ENCODE results near the gene CMIP. TPM values are rescaled to one million over a fixed set of nuclear protein-coding genes. Genes with fewer than 3 reads are reported as not detected.

The CMIP gene
- polyA plus RNA-seq, 3 donors, result 0.85 to 61.9 (median 0.93) TPM

DNA sequence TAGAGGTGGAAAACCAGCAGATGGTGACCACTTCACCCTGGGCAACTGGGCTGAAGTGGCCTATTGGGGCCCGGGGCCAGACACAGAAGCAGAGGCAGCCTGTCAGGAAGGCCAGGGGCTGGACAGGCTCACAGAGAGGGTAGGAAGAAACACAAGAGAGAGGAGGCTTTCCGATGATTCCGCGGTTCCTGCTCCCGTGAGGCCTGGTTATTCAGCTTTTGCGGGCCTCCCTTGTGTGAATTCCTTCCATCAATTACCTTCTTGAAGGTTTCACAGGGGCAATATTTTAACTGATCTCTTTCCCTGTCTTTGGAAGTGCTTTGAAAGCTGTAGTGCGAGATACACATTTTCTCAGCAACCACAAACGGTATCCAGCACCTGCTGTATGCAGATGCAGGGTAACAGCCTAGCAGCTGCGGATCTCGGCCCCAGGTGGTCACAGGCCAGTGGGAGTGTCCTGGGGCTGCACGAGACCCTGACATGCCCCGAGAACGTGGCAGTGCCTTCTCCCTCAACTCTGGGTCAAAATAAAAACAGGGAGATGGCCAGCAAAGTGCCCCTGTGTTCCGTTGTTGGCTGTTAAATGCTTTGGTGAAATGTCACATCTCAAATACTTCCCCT lies 11.6 kb upstream of the CMIP start:
- no peaks in the 10 kb centered on the region for H3K36me3 ChIP-seq (replicated peaks in 1 of 2; ENCODE audit: control insufficient read depth in 1 of 2, insufficient read depth in 2 of 2, low read length in 2 of 2)
- peaks cover 3% of the 10 kb centered on the region for H3K79me2 ChIP-seq (ENCODE audit: insufficient read depth, low read length)
- H3K4me3 ChIP-seq (replicated peaks in 1 of 3; ENCODE audit: low read depth in 2 of 3, low read length in 3 of 3), result no peak overlapping the region
- H3K27ac ChIP-seq (ENCODE audit: low read depth in 1 of 2, low read length in 2 of 2), result peak overlapping the region; percentile 18 to 77
- DNase-seq, result no peak
- TF ChIP-seq, protein P1, sequence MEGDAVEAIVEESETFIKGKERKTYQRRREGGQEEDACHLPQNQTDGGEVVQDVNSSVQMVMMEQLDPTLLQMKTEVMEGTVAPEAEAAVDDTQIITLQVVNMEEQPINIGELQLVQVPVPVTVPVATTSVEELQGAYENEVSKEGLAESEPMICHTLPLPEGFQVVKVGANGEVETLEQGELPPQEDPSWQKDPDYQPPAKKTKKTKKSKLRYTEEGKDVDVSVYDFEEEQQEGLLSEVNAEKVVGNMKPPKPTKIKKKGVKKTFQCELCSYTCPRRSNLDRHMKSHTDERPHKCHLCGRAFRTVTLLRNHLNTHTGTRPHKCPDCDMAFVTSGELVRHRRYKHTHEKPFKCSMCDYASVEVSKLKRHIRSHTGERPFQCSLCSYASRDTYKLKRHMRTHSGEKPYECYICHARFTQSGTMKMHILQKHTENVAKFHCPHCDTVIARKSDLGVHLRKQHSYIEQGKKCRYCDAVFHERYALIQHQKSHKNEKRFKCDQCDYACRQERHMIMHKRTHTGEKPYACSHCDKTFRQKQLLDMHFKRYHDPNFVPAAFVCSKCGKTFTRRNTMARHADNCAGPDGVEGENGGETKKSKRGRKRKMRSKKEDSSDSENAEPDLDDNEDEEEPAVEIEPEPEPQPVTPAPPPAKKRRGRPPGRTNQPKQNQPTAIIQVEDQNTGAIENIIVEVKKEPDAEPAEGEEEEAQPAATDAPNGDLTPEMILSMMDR (IDR thresholded peaks at IDR 0.05), result no peak
- no peaks in the 10 kb centered on the region for H3K9me3 ChIP-seq (replicated peaks in 1 of 2; ENCODE audit: control insufficient read depth in 1 of 2, insufficient read depth in 1 of 2, low read length in 2 of 2)
- H2AFZ ChIP-seq (ENCODE audit: insufficient read depth, low read depth, low read length, poor library complexity, severe bottlenecking), result peak overlapping the region; percentile 38
- 20% methylated on average over 7 of the region's 14 CpGs for WGBS (ENCODE audit: insufficient coverage)
- peak overlapping the region; percentile 18 to 95 (median 83) for H3K27ac Mint-ChIP-seq
- intact Hi-C loops (cut with micrococcal nuclease), result loop anchor here in 1 of 2 donors (2.0 to 5.0 kb wide), 2 partner anchors 14 to 199 kb away; no protein-coding TSS in a partner anchor
- no peaks in the 10 kb centered on the region for H3K27me3 ChIP-seq (ENCODE audit: control insufficient read depth in 2 of 2, insufficient read depth in 2 of 2, low read length in 2 of 2)
- no peaks in the 10 kb centered on the region for H3K9me3 Mint-ChIP-seq
- H4K20me1 ChIP-seq (ENCODE audit: insufficient read depth, low read length), result no peaks in the 10 kb centered on the region
- H3K4me2 ChIP-seq (replicated peaks; ENCODE audit: extremely low read depth, low read length, poor library complexity, severe bottlenecking), result no peak overlapping the region
- peaks cover 50% of the 10 kb centered on the region for H3K4me1 Mint-ChIP-seq
- H3K4me3 Mint-ChIP-seq, result no peak overlapping the region
- H3K9ac ChIP-seq (ENCODE audit: insufficient read depth, low read length, poor library complexity, severe bottlenecking), result no peak overlapping the region
- peaks cover 0 to 9% (median 5%) of the 10 kb centered on the region in 3 donors for H3K27me3 Mint-ChIP-seq (ENCODE audit: low read depth in 3 of 3)
- peaks cover 0 to 8% of the 10 kb centered on the region in 2 donors for H3K36me3 Mint-ChIP-seq
- peaks cover 38 to 50% of the 10 kb centered on the region in 2 donors for H3K4me1 ChIP-seq (ENCODE audit: control insufficient read depth in 1 of 2, insufficient read depth in 2 of 2, low read length in 2 of 2)

DNA sequence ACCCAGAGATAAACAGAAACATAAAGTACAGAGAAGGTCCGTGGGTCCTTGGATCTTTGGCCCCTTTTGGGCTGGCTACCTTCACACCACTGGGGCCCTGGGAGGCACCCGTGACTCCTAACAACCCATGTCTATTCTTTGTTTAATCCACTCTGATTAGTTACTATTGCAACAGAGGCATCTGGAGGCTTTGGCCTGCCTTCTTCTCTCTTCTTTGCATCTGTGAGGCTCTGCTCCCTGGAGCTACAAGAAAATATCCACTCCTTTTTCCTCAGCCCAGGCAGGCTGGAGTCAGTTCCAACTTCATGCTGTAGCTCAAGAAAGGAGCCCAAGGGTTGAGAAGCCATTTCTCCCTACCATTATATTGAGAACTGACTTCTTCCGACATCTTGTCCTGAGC lies 9.5 kb upstream of the CMIP start:
- peaks cover 48% of the 10 kb centered on the region for H3K4me1 Mint-ChIP-seq
- WGBS (ENCODE audit: insufficient coverage), result 80% methylated on average over 1 of the region's 3 CpGs
- no peak for DNase-seq
- Histone ChIP-seq H3K36me3 (replicated peaks in 1 of 2; ENCODE audit: control insufficient read depth in 1 of 2, insufficient read depth in 2 of 2, low read length in 2 of 2) (no peaks in the 10 kb centered on the region), H3K27me3 (ENCODE audit: control insufficient read depth in 2 of 2, insufficient read depth in 2 of 2, low read length in 2 of 2) (no peaks in the 10 kb centered on the region), H3K4me2 (replicated peaks; ENCODE audit: extremely low read depth, low read length, poor library complexity, severe bottlenecking) (no peak overlapping the region), H3K4me1 (ENCODE audit: control insufficient read depth in 1 of 2, insufficient read depth in 2 of 2, low read length in 2 of 2) (peaks cover 40 to 46% of the 10 kb centered on the region in 2 donors), H2AFZ (ENCODE audit: insufficient read depth, low read depth, low read length, poor library complexity, severe bottlenecking) (no peak overlapping the region), H3K4me3 (replicated peaks in 1 of 3; ENCODE audit: low read depth in 2 of 3, low read length in 3 of 3) (no peak overlapping the region), H3K9me3 (replicated peaks in 1 of 2; ENCODE audit: control insufficient read depth in 1 of 2, insufficient read depth in 1 of 2, low read length in 2 of 2) (no peaks in the 10 kb centered on the region), H4K20me1 (ENCODE audit: insufficient read depth, low read length) (no peaks in the 10 kb centered on the region), H3K27ac (ENCODE audit: low read depth in 1 of 2, low read length in 2 of 2) (no peak overlapping the region), H3K79me2 (ENCODE audit: insufficient read depth, low read length) (no peaks in the 10 kb centered on the region), H3K9ac (ENCODE audit: insufficient read depth, low read length, poor library complexity, severe bottlenecking) (no peak overlapping the region)
- H3K4me3 Mint-ChIP-seq, result no peak overlapping the region
- intact Hi-C loops (cut with micrococcal nuclease), result no loop called here
- no peaks in the 10 kb centered on the region for H3K9me3 Mint-ChIP-seq
- peaks cover 3 to 12% (median 10%) of the 10 kb centered on the region in 3 donors for H3K27me3 Mint-ChIP-seq (ENCODE audit: low read depth in 3 of 3)
- TF ChIP-seq, protein P1 (IDR thresholded peaks at IDR 0.05), result no peak
- H3K27ac Mint-ChIP-seq, result no peak overlapping the region
- H3K36me3 Mint-ChIP-seq, result peaks cover 0 to 4% of the 10 kb centered on the region in 2 donors

All from CD14-positive monocyte (primary cell).